OCI-LY1 (cell line): Measurements from ENCODE around the gene DEAF1.

Source experiments
- H2AFZ ChIP-seq: fragments of 200-600 bp; sonication (generic), shearing (Covaris generic); 2 replicates; pipeline ENCODE4 v1.6.0; 2014; ENCODE audit warnings: antibody characterized with exemption, mild to moderate bottlenecking, low read length
- H3F3A ChIP-seq: fragments of 200-600 bp; sonication (generic), shearing (Covaris generic); 2 replicates; pipeline ENCODE4 v1.6.0; 2014; ENCODE audit warnings: mild to moderate bottlenecking, antibody characterized with exemption, low read length, moderate library complexity; ENCODE audit not compliant: insufficient read depth
- H3K27ac ChIP-seq: fragments of 200-600 bp; sonication (generic); 2 replicates; pipeline ENCODE4 v1.5.1; 2014; ENCODE audit warnings: low read length, mixed run types, mild to moderate bottlenecking, low read depth; ENCODE audit not compliant: poor library complexity, severe bottlenecking
- H3K27me3 ChIP-seq: fragments of 200-600 bp; sonication (generic); 2 replicates; pipeline ENCODE4 v1.6.0; 2014; ENCODE audit warnings: antibody characterized with exemption, mild to moderate bottlenecking, low read length, moderate library complexity; ENCODE audit not compliant: insufficient read depth
- H3K36me3 ChIP-seq: fragments of 200-600 bp; sonication (generic); 2 replicates; pipeline ENCODE4 v1.6.1; 2014; ENCODE audit warnings: mild to moderate bottlenecking, antibody characterized with exemption, low read length, moderate library complexity, mixed read lengths; ENCODE audit not compliant: insufficient read depth
- H3K4me1 ChIP-seq: fragments of 200-600 bp; sonication (generic); 2 replicates; pipeline ENCODE4 v1.5.1; 2014; ENCODE audit warnings: mild to moderate bottlenecking, low read length, moderate library complexity; ENCODE audit not compliant: insufficient read depth, severe bottlenecking
- H3K4me2 ChIP-seq: fragments of 200-600 bp; sonication (generic), shearing (Covaris generic); 2 replicates; pipeline ENCODE4 v1.6.1; 2014; ENCODE audit warnings: low read length
- H3K4me3 ChIP-seq: fragments of 200-600 bp; sonication (generic); 2 replicates; pipeline ENCODE4 v1.5.1; 2014; ENCODE audit warnings: low read length, low read depth, mild to moderate bottlenecking, mixed read lengths; ENCODE audit not compliant: poor library complexity, severe bottlenecking
- H3K79me2 ChIP-seq: fragments of 200-600 bp; shearing (Covaris generic); 2 replicates; pipeline ENCODE4 v1.6.1; 2016; ENCODE audit warnings: mixed run types, low read length, mixed read lengths; ENCODE audit not compliant: insufficient read depth
- H3K9ac ChIP-seq: fragments of 200-600 bp; sonication (generic), shearing (Covaris generic); 2 replicates; pipeline ENCODE4 v1.6.1; 2014; ENCODE audit warnings: mild to moderate bottlenecking, low read length, mixed read lengths
- H3K9me2 ChIP-seq: fragments of 200-600 bp; sonication (generic), shearing (Covaris generic); 2 replicates; pipeline ENCODE4 v1.6.1; 2014; ENCODE audit warnings: low read depth, mild to moderate bottlenecking, low read length, mixed read lengths
- H3K9me3 ChIP-seq: fragments of 200-600 bp; shearing (Covaris generic); 2 replicates; pipeline ENCODE4 v1.6.1; 2014; ENCODE audit warnings: low read length, mixed read lengths
- H4K20me1 ChIP-seq: fragments of 200-600 bp; sonication (generic), shearing (Covaris generic); 2 replicates; pipeline ENCODE4 v1.6.0; 2016; ENCODE audit warnings: mild to moderate bottlenecking, low read length; ENCODE audit not compliant: insufficient read depth
- EZH2 ChIP-seq: fragments of 200-600 bp; sonication (generic), shearing (Covaris generic); IDR thresholded peaks from 2 replicates; pipeline ENCODE4 v1.8.0; 2017; ENCODE audit warnings: borderline replicate concordance, mixed run types, mild to moderate bottlenecking, antibody characterized with exemption, low read length, moderate library complexity, mixed read lengths
- TF ChIP-seq, protein P1 (sequence below): fragments of 200-600 bp; sonication (generic), shearing (Covaris generic); IDR thresholded peaks from 2 replicates; pipeline ENCODE4 v1.5.1; 2017; ENCODE audit warnings: mild to moderate bottlenecking, antibody characterized with exemption, low read length, moderate library complexity, mixed read lengths

The DEAF1 gene

DNA sequence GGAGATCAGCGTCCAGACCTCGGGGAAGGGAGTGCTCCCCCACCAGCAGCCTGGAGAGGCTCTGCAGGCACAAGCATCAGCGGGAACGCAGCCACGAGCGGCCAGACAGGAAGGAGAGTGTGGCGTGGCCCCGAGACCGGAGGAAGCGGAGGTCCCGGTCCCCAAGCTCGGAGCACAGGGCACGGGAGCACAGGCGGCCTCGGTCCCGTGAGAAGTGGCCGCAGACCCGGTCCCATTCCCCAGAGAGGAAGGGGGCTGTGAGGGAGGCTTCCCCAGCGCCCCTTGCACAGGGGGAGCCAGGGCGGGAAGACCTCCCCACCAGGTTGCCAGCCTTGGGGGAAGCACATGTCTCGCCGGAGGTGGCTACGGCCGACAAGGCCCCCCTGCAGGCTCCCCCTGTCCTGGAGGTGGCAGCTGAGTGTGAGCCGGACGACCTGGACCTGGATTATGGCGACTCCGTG is 86.2 kb downstream of the DEAF1 start:
- Histone ChIP-seq H3K79me2 (no peaks in the 10 kb centered on the region), H3K4me3 (no peak overlapping the region), H3K4me2 (no peak overlapping the region), H4K20me1 (no peaks in the 10 kb centered on the region), H3K9me2 (no peaks in the 10 kb centered on the region), H3K4me1 (peaks cover 10% of the 10 kb centered on the region), H2AFZ (no peak overlapping the region), H3F3A (no peaks in the 10 kb centered on the region), H3K36me3 (peaks cover 93% of the 10 kb centered on the region), H3K9ac (no peak overlapping the region), H3K27me3 (no peaks in the 10 kb centered on the region), H3K27ac (no peak overlapping the region), H3K9me3 (no peaks in the 10 kb centered on the region)
- TF ChIP-seq, protein P1, sequence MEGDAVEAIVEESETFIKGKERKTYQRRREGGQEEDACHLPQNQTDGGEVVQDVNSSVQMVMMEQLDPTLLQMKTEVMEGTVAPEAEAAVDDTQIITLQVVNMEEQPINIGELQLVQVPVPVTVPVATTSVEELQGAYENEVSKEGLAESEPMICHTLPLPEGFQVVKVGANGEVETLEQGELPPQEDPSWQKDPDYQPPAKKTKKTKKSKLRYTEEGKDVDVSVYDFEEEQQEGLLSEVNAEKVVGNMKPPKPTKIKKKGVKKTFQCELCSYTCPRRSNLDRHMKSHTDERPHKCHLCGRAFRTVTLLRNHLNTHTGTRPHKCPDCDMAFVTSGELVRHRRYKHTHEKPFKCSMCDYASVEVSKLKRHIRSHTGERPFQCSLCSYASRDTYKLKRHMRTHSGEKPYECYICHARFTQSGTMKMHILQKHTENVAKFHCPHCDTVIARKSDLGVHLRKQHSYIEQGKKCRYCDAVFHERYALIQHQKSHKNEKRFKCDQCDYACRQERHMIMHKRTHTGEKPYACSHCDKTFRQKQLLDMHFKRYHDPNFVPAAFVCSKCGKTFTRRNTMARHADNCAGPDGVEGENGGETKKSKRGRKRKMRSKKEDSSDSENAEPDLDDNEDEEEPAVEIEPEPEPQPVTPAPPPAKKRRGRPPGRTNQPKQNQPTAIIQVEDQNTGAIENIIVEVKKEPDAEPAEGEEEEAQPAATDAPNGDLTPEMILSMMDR, result no peak
- TF ChIP-seq EZH2, result no peak

DNA sequence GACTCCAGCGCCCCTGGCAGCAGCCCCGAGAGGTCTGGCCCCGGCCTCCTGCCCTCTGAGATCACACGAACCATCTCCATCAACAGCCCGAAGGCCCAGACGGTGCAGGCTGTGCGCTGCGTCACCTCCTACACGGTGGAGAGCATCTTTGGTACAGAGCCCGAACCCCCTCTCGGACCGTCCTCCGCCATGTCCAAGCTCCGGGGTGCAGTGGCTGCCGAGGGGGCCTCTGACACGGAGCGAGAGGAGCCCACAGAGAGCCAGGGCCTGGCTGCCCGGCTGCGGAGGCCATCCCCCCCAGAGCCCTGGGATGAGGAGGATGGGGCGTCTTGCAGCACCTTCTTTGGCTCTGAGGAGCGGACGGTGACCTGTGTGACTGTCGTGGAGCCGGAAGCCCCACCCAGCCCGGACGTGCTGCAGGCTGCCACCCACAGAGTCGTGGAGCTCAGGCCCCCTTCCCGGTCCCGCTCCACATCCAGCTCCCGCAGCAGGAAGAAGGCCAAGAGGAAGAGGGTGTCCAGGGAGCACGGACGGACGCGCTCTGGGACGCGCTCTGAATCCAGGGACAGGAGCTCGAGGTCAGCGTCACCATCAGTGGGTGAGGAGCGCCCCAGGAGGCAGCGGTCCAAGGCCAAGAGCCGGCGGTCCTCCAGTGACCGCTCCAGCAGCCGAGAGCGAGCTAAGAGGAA is 86.9 kb downstream of the DEAF1 start:
- no peak overlapping the region for H3K27ac ChIP-seq
- H2AFZ ChIP-seq, result no peak overlapping the region
- no peaks in the 10 kb centered on the region for H3K9me3 ChIP-seq
- no peak overlapping the region for H3K4me2 ChIP-seq
- H3K27me3 ChIP-seq, result no peaks in the 10 kb centered on the region
- H3K4me3 ChIP-seq, result no peak overlapping the region
- H3K9me2 ChIP-seq, result no peaks in the 10 kb centered on the region
- no peaks in the 10 kb centered on the region for H3F3A ChIP-seq
- peaks cover 97% of the 10 kb centered on the region for H3K36me3 ChIP-seq
- no peaks in the 10 kb centered on the region for H4K20me1 ChIP-seq
- H3K9ac ChIP-seq, result no peak overlapping the region
- TF ChIP-seq, protein P1, result no peak
- no peak for TF ChIP-seq EZH2
- H3K4me1 ChIP-seq, result peaks cover 5% of the 10 kb centered on the region
- H3K79me2 ChIP-seq, result no peaks in the 10 kb centered on the region

DNA sequence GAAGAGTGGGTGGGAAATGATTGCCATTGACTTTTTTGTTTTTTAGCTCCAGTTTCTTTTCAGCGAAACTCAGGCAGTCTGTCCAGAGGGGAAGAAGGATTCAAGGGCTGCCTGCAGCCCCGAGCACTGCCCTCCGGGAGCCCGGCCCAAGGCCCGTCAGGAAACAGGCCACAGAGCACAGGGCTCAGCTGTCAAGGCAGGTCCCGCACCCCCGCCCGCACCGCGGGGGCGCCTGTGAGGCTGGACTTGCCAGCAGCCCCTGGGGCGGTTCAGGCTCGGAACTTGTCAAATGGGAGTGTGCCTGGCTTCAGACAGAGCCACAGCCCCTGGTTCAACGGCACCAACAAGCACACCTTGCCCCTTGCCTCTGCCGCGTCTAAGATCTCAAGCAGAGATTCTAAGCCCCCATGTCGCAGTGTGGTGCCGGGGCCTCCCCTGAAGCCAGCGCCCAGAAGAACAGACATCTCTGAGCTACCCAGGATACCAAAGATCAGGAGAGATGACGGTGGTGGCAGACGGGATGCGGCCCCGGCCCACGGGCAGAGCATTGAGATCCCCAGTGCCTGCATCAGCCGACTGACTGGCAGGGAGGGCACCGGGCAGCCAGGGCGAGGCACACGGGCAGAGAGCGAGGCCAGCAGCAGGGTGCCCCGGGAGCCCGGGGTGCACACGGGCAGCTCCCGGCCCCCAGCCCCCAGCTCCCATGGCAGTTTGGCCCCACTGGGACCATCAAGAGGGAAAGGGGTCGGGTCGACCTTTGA is 87.8 kb downstream of the DEAF1 start:
- no peak overlapping the region for H3K4me3 ChIP-seq
- no peaks in the 10 kb centered on the region for H3F3A ChIP-seq
- H3K79me2 ChIP-seq, result no peaks in the 10 kb centered on the region
- no peaks in the 10 kb centered on the region for H4K20me1 ChIP-seq
- no peak overlapping the region for H3K9ac ChIP-seq
- no peaks in the 10 kb centered on the region for H3K9me3 ChIP-seq
- H2AFZ ChIP-seq, result no peak overlapping the region
- TF ChIP-seq EZH2, result no peak
- TF ChIP-seq, protein P1, result no peak
- no peaks in the 10 kb centered on the region for H3K4me1 ChIP-seq
- H3K9me2 ChIP-seq, result no peaks in the 10 kb centered on the region
- no peak overlapping the region for H3K4me2 ChIP-seq
- peaks cover 94% of the 10 kb centered on the region for H3K36me3 ChIP-seq
- H3K27ac ChIP-seq, result no peak overlapping the region
- no peaks in the 10 kb centered on the region for H3K27me3 ChIP-seq
